Heart left ventricle (tissue), 16 donors: Measurements from ENCODE around the gene TP53AIP1. TPM values are rescaled to one million over a fixed set of nuclear protein-coding genes. Genes with fewer than 3 reads are reported as not detected.

Experiments used
- ATAC-seq, 4 donors: fragments of 200-7000 bp; cut with Tn5 transposase; one replicate each; pipeline ENCODE4 v1.9.1; 2020 to 2022; ENCODE audit warnings: moderate library complexity in 4 of 4, mild to moderate bottlenecking in 3 of 4, moderate number of reproducible peaks in 1 of 4
- DNase-seq, 5 donors: peaks; one replicate each; pipeline ENCODE4 v3.0.0-alpha.2; 2020
- H3K27ac ChIP-seq, 12 donors: fragments of 200-600 bp; sonication (generic) in 4 of 12; one replicate each; pipeline versions ENCODE4 v1.5.0 to v1.8.0; 2016 to 2022; ENCODE audit warnings: mild to moderate bottlenecking in 2 of 12
- H3K27me3 ChIP-seq, 9 donors: fragments of 200-600 bp; sonication (generic) in 2 of 9; one replicate each; pipeline versions ENCODE4 v1.5.1 to v1.8.0; 2016 to 2022; ENCODE audit warnings: mild to moderate bottlenecking in 3 of 9
- H3K36me3 ChIP-seq, 9 donors: fragments of 200-600 bp; sonication (generic) in 2 of 9; one replicate each; pipeline versions ENCODE4 v1.5.0 to v1.8.0; 2018 to 2022; ENCODE audit warnings: mild to moderate bottlenecking in 2 of 9
- H3K4me1 ChIP-seq, 12 donors: fragments of 200-600 bp; sonication (generic) in 4 of 12; one replicate each; pipeline versions ENCODE4 v1.5.0 to v1.8.0; 2016 to 2022; ENCODE audit warnings: mild to moderate bottlenecking in 3 of 12
- H3K4me3 ChIP-seq, 12 donors: fragments of 200-600 bp; sonication (generic) in 4 of 12; one replicate each; pipeline versions ENCODE4 v1.5.0 to v1.8.0; 2017 to 2022; ENCODE audit warnings: mild to moderate bottlenecking in 9 of 12, moderate library complexity in 4 of 12
- H3K9me3 ChIP-seq, 12 donors: fragments of 200-600 bp; sonication (generic) in 4 of 12; one replicate each; pipeline versions ENCODE4 v1.5.0 to v1.8.0; 2016 to 2022; ENCODE audit warnings: mild to moderate bottlenecking in 1 of 12
- POLR2A ChIP-seq, 2 donors: fragments of 450-650 bp; IDR thresholded peaks; one replicate each; pipeline ENCODE4 v1.6.1; 2017; ENCODE audit warnings: antibody characterized with exemption in 2 of 2, mild to moderate bottlenecking in 2 of 2, moderate library complexity in 2 of 2
- WGBS, 4 donors: extraction: QIAGEN DNeasy Blood & Tissue Kit in 2 of 4; methylation state at CpG; one replicate each; pipeline versions ENCODE4 v1.1.5 to v1.1.7; 2013 to 2018; 5-methylcytosine and 5-hydroxymethylcytosine counted together
- intact Hi-C, 10 donors: fragments of 100-400 bp; cut with DNase I; formaldehyde crosslinking; loops; one replicate each; pipeline versions ENCODE4 v1.11.1 to v1.14.2; 2022
- polyA plus RNA-seq, 2 donors: library from polyadenylated mRNA; stranded (reverse); fragments of 200-250 nt; gene quantifications; one replicate each; pipeline ENCODE4 v1.2.3, GENCODE V29; 2013
- total RNA-seq, 9 donors: library from RNA; depleted of rRNA in 2 of 9; stranded (reverse); fragments of >200 nt in 2 of 9; fragmentation: NEBNext Ultra II Directional in 3 of 9; extraction: Animal tissue kit (Norgen Biotek cat#: 25700) in 3 of 9; gene quantifications; one replicate each; pipeline versions ENCODE4 v1.1.0 to v1.2.4, GENCODE V29; 2016 to 2023
- TF ChIP-seq, protein P1 (sequence below), 12 donors: fragments of 200-600 bp; sonication (generic) in 4 of 12; IDR thresholded peaks; one replicate each; pipeline versions ENCODE4 v1.5.0 to v1.8.0; 2018 to 2022; ENCODE audit warnings: antibody characterized with exemption in 12 of 12, mild to moderate bottlenecking in 5 of 12
- donor health status: ischemic (EF 13 %, LVEDD 7.1; RV severe dilation, severe dysfunction).
- donor health status: healthy with polysubstance abuse.
- donor health status: DM: no; HTN: yes; CAD: no.
- donor health status: DM: no; HTN: no; CAD: no.
- donor health status: ischemic (EF 25% LVEDD 6.9; RV normal size, moderate dysfunction).
- donor health status: ischemic (EF 25% LVEDD 5.7; RV mildly dilated, moderate dysfunction).
- donor health status: healthy.
- donor health status: DM: yes; HTN: yes; CAD: no.
- donor health status: ischemic (EF 35%, LVEDD 5.7; RV mildly dilated, moderate dysfunction).
- donor health status: nonischemic (EF 11% LVEDD 7.7; RV severe dilation, severe dysfunction).
- donor health status: DM: yes; HTN: yes; CAD: no.
- donor health status: PGD.
- donor health status: ischemic (EF 29% LVEDD 5.4; RV normal size, mild dysfunction).
- donor health status: nonischemic (EF 23%, LVEDD 6.1; RV moderate dilation, normal function).

Gene TP53AIP1
- total and polyA plus RNA-seq, 11 donors: 0.01 TPM; not detected in 10

DNA sequence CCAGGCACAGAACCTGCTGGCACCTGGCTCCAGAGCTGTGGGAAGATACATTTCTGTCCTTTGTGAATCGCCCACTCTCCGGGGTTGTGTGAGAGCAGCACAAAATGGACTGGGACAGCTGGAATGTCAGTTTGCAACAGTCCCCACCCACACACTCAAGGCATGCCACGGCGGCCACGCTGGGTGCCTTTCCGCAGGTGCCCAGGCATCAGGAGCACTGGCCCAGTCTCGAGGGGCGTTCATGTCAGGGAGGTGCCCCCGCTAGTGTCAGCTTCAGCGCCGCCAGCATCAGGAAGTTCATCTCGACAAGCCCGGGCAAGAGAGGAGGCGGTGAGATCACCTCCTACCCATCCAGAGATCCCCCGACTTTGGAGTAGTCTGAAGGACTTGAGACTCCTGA lies 2.1 kb downstream of the TP53AIP1 start:
- DNase-seq (no peak), ATAC-seq (no peak)
- H3K9me3 ChIP-seq: no peaks in the 10 kb centered on the region
- 75 to 87% (median 86%) methylated on average over 15 of the region's 15 CpGs for WGBS, 4 donors
- TF ChIP-seq, protein P1, sequence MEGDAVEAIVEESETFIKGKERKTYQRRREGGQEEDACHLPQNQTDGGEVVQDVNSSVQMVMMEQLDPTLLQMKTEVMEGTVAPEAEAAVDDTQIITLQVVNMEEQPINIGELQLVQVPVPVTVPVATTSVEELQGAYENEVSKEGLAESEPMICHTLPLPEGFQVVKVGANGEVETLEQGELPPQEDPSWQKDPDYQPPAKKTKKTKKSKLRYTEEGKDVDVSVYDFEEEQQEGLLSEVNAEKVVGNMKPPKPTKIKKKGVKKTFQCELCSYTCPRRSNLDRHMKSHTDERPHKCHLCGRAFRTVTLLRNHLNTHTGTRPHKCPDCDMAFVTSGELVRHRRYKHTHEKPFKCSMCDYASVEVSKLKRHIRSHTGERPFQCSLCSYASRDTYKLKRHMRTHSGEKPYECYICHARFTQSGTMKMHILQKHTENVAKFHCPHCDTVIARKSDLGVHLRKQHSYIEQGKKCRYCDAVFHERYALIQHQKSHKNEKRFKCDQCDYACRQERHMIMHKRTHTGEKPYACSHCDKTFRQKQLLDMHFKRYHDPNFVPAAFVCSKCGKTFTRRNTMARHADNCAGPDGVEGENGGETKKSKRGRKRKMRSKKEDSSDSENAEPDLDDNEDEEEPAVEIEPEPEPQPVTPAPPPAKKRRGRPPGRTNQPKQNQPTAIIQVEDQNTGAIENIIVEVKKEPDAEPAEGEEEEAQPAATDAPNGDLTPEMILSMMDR (IDR thresholded peaks at IDR 0.05): no peak
- TF ChIP-seq POLR2A (IDR thresholded peaks at IDR 0.05): no peak
- H3K27ac ChIP-seq: no peak overlapping the region
- no peaks in the 10 kb centered on the region for H3K4me1 ChIP-seq
- H3K27me3 ChIP-seq: peaks cover 0 to 5% (median 0%) of the 10 kb centered on the region in 9 donors
- intact Hi-C loops: no loop called here
- no peak overlapping the region for H3K4me3 ChIP-seq
- H3K36me3 ChIP-seq: no peaks in the 10 kb centered on the region

DNA sequence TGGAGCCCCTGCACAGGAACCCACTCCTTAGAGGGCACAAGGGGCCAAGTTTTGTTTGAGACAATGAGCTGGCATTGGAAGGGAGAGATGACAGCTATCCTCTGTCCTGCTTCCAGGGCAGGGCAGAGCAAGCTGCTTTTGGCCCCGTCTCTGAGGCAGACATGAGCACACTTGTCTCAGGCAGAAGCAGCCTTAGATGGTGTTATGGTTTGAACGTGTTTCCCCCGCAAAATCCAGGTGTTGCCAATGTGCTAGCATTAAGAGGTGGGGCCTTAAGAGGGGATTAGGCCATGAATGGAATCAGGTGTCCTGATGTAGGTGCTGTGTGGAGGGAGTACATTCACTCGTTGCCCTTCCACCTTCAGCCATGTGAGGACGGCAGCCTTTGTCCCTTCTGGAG lies 2.5 kb downstream of the TP53AIP1 start:
- Histone ChIP-seq H3K27ac (no peak overlapping the region), H3K4me1 (no peaks in the 10 kb centered on the region), H3K4me3 (no peak overlapping the region), H3K9me3 (no peaks in the 10 kb centered on the region), H3K27me3 (peaks cover 0 to 5% (median 0%) of the 10 kb centered on the region in 9 donors), H3K36me3 (no peaks in the 10 kb centered on the region)
- intact Hi-C loops: no loop called here
- TF ChIP-seq POLR2A (IDR thresholded peaks at IDR 0.05): no peak
- TF ChIP-seq, protein P1 (IDR thresholded peaks at IDR 0.05): no peak
- 85 to 90% (median 86%) methylated on average over 5 of the region's 5 CpGs for WGBS, 4 donors
- DNase-seq (no peak), ATAC-seq (no peak)

DNA sequence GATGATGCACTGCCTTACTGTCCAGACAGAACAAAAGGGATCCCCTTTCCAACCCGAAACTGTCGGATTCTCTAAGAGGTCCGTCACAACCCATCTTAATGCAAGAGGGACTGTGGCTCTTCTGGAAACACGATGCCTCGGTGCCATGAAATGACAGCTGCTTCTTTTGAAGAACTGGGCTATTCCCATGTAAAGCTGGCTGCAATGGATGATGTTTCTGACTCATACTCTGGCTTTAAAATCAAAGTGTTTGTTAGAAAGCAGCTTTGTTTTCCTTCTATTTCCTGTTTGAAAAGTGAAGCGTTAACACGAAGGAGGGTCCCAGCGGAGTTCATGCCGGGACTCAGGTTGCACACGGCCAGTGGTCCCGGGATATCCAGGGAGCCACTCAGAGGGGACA lies 3.1 kb downstream of the TP53AIP1 start:
- WGBS, 4 donors: 63 to 68% (median 66%) methylated on average over 11 of the region's 11 CpGs
- no peaks in the 10 kb centered on the region for H3K4me1 ChIP-seq
- TF ChIP-seq, protein P1 (IDR thresholded peaks at IDR 0.05): no peak
- TF ChIP-seq POLR2A (IDR thresholded peaks at IDR 0.05): no peak
- H3K4me3 ChIP-seq: no peak overlapping the region
- no peaks in the 10 kb centered on the region for H3K9me3 ChIP-seq
- intact Hi-C loops: no loop called here
- peaks cover 0 to 5% (median 0%) of the 10 kb centered on the region in 9 donors for H3K27me3 ChIP-seq
- DNase-seq (no peak), ATAC-seq (no peak)
- H3K27ac ChIP-seq: no peak overlapping the region
- no peaks in the 10 kb centered on the region for H3K36me3 ChIP-seq

DNA sequence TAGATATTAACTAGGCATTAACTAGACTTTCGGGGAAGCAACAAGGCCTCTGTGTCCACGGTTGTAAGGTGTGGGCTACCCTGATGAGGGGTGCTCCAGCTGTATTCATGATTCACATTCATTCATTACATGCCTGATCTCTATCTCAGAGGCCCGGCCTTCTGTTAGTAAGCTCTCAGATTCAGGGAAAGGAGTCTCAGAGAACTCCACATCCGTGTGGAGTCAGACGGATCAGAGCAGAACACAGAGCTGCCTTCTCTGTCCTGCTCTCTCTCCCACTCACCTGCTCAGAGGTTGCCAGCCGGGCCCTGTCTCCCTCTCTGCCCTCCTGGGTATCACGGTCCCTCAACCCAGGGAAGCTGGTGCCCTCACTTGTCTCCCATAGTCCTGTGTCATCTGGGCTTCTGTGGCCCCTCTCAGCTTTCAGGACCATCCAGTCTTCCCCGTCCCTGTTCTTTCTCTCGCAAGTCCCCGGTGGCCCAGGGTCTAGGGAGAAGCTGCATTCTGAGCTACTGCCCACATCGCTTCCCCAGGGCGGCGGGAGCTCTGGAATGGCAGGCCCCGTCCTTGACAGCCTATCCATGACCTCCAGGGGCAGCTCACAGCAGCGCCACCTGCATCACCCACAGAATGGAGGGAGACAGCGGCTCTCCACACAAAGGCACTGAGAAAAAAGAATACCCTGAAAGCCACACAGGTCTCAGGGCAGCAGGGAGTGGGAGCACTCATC lies 4.3 kb downstream of the TP53AIP1 start:
- TF ChIP-seq, protein P1 (IDR thresholded peaks at IDR 0.05): no peak
- no peaks in the 10 kb centered on the region for H3K4me1 ChIP-seq
- intact Hi-C loops: no loop called here
- H3K27me3 ChIP-seq: peaks cover 0 to 5% (median 0%) of the 10 kb centered on the region in 9 donors
- no peaks in the 10 kb centered on the region for H3K36me3 ChIP-seq
- no peak for ATAC-seq
- no peak for DNase-seq
- WGBS, 4 donors: 90 to 96% (median 94%) methylated on average over 16 of the region's 16 CpGs
- H3K4me3 ChIP-seq: no peak overlapping the region
- H3K9me3 ChIP-seq: no peaks in the 10 kb centered on the region
- H3K27ac ChIP-seq: no peak overlapping the region
